Activated CD4-positive, alpha-beta T cell treated with anti-CD3 and anti-CD28 coated beads for 1 hour (primary cell): ENCODE measurements around the gene PCP4L1.
"Not testable (repeated sequence)": the region's sequence is repeated elsewhere in the genome, so short reads cannot be mapped to it uniquely, and the experiment has no call there.

Experiments used
- DNase-seq: peaks from one replicate; pipeline ENCODE4 v3.0.0-alpha.2; 2020

Gene PCP4L1

DNA sequence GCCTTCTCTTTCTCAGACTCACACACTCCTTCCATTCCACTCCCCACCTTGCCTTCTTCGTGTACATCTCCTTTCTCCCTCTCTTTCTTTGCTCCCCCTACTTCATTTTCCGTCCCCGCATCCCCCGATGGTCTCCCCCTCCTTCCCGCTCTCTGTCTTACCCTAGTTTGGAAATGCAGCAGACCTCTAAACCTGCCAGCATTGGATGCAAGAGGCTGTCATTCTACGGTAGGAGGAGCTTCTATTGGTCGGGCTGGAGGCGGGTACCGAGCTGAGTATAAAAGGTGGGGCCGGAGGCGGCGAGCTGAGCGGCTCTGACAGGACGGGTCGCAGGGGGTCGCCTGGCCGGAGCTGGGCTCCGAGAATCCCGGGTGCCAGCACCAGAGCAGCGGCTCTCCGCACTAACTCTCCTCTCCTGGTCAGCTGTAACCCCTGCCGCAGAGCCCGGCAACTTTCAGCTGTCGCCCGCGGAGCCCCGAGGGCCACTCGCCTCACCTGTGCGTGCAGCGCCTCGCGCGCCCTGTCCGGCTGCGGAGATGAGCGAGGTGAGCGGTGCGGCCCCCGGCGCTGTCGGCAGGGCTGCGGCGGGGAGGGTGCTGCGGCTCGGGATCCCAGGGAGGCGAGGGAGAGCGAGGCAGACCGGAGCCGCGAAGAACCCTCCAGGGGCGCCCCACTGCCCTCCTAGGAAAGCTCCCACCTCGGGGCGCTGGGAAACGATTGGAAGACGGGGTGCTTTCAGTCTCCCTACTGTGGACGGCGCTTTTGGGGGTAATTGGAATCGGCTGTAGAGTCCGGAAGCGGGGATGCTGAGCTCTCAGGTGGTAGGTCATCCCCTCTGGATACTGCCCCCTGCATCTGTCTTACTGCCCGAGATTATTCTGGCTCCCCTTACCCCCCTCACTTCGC is at the start of gene PCP4L1:
Gene PCP4L1 (plus strand): TSS at position 307 of the 906 bp plus-strand sequence. CDS start 230 bp downstream, at position 537.
- DNase-seq: peak; percentile 10

DNA sequence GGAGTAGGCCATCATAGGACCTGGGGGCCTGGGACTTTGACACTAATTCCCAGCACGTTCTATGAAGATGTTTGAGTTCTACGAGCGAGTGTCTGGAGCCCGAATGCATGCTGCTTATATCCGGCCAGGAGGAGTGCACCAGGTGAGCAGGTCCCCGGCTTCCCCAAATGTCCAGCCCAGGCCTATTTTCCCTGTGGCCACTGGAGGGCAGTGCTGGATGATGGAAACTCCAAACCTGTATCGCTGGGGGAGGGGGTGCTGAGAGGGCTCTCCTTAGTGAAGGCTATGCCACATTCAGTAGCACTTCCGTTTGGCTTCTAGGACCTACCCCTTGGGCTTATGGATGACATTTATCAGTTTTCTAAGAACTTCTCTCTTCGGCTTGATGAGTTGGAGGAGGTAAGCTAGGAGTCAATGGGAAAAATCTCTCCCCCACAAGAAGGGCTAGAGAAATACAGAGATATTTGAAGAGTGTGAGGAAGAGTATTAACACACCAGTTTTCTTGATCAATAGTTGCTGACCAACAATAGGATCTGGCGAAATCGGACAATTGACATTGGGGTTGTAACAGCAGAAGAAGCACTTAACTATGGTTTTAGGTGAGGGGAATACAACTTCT is 48.6 kb upstream of the PCP4L1 start:
- peak; percentile 54 for DNase-seq

DNA sequence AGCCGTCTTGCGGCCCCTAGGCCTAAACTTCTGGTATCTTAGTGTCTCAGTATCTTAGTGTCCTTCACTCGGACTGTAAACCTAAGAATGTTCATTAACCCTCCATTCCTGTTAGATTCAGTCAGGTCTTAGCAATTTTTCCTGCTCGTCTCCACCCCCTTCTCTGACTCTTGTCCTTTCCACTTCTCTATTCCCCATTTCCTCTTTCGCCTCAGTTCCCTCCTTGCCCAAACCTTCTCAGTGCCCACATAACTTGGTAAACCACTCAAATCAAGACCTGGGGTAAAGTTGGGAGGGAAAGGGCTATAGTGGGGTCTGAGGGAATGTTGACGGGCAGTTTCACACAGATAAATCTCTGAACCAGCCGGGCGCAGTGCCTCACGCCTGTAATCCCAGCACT is 44.2 kb upstream of the PCP4L1 start:
- DNase-seq: no peak

DNA sequence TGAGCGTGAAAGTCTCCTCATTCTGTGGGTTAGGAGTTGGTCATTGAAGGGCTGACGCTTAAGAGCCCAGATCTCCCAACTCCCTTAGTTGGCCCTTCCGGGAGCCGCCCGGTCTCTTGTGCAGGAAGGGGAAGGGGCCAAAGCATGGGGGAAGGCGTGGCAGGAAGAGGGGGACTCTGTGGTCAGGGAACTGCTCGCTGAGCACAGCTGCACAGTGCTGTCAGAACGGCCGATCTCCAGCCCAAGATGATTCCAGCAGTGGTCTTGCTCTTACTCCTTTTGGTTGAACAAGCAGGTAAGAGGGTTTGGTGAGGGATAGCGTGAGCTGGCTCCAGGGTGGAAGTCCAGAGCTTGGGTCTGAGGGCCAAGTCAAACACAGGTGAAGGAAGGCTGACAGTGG is 43.5 kb upstream of the PCP4L1 start, which contains the start of gene FCER1G:
Gene FCER1G (plus strand): TSS at position 220 of the 400 bp plus-strand sequence. CDS start 27 bp downstream, at position 247.
- DNase-seq: no peak

DNA sequence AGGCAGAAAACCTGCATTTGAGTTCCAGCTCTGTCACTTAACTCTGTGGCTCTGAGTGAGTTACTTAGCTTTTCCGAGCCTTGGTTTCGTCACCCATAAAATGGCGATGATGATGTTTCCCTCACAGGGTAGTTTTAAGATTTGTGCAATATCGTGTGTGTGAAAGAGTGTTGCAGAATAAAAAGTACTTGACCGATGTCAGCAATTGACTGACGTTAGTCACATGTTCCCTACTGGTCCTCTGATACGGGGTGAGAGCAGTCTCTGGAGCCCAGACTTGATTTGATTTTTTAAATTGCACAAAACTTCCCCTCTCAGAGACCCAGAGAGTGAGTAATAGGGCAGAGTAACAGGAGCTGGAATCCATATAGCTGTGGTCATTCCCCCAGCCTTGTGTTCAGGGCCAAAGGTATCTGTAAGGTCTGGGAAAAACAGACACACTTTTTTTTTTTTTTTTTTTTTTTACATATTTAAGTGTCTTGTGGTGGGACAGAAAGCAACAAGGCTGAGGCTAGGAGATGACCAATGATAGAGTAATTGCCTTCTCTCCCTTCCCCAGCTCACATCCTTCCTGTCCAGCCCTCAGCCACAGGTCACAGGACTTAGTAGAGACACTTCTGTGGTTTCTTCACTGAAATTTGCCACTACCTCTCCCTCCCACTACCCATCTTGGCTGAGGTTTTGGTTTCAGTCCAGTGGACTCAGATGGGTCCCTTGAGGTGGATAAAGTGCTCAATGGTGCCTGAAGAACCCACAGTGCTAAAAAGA is 41.4 kb upstream of the PCP4L1 start:
- no peak for DNase-seq

DNA sequence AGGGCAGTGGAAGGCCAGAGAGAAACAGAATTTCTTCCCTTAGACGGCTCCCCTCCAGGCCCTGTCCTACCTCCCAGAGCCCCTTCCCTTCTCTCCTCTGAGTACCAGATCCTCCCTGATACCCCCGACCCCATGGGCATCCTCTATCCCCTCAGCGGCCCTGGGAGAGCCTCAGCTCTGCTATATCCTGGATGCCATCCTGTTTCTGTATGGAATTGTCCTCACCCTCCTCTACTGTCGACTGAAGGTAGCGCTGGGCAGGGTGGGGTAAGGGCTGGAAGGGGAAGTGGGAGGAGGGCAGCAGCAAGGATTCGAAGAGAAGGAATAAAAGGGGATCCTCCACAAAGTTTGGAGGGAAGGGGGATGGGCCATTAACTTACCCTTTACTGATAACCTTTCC is 40.7 kb upstream of the PCP4L1 start:
- DNase-seq: no peak

DNA sequence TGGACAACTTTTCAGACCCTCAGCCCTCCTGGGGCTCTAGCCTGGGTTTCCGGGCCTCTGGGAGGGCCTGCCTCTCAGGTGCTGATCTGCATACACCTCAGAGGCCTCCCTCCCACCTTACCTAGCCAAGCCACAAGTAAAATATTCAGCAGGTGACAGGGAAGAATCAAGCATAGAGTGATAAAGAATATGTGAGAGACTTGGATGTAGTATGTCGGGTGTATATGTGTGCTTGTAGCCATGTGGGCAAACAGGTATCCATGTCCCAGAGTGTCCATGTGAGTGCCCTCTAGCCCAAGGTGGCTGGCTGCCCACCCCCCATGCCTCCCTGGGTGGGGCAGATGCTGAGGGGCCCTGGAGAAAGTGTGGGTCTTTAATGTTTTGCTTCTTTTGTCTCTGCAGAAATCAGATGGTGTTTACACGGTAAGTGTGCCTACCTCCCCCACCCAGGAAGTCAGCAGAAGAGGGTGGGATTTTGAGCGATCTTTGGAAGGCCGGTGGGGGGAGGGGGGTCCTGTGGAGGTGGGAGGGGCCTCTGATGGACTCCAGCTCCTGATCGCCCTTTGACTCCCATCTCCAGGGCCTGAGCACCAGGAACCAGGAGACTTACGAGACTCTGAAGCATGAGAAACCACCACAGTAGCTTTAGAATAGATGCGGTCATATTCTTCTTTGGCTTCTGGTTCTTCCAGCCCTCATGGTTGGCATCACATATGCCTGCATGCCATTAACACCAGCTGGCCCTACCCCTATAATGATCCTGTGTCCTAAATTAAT is 40.1 kb upstream of the PCP4L1 start:
- DNase-seq: no peak

DNA sequence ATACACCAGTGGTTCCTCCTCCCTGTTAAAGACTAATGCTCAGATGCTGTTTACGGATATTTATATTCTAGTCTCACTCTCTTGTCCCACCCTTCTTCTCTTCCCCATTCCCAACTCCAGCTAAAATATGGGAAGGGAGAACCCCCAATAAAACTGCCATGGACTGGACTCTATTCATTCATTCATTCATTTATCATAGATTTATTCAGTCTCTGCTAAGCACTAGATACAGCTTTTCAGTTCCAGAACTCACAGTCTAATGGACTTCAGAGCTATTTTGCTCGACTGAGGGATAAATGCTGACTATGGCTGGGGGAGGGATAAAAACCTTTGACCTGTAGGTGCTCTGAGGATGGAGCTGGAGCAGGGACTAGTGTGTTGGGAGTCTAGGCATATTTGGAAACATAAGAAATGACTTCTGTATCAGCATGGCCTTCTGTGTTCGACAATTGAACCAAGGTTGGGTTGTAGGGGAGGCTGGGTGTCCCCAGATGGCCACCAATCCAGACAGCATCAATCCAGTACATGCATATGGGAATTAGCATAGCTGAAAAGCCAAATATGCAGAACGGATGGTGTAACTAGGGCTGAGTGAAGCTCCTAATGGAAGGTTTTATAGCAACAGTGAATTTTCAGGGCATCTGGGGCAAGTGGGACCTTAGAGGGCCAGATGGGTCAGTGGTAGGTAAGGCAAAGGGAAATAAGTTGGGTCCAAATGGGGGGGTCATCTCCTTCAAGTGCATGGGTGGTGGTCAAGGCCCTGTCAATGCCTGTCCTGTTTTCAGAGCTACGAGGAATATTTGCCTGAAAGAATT is 39.3 kb upstream of the PCP4L1 start:
- no peak for DNase-seq

DNA sequence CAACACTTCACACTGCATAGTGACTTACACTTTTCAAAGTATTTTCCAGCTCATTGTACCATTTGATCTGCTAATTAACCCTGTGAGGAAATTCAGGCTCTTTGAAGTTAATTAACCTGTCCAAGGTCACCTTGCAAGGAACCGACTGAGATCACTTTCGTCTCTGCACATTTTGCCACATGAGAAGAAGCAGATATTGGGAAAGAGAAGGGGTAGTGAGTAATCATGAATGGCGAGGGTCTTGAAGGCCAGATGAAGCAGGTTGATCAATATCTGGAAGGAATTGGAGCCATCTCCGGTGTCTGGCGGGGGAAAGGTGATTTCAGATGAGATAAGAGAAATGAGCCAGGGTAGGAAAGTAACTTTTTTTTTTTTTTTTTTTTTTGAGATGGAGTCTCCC is 38.5 kb upstream of the PCP4L1 start:
- DNase-seq: no peak

DNA sequence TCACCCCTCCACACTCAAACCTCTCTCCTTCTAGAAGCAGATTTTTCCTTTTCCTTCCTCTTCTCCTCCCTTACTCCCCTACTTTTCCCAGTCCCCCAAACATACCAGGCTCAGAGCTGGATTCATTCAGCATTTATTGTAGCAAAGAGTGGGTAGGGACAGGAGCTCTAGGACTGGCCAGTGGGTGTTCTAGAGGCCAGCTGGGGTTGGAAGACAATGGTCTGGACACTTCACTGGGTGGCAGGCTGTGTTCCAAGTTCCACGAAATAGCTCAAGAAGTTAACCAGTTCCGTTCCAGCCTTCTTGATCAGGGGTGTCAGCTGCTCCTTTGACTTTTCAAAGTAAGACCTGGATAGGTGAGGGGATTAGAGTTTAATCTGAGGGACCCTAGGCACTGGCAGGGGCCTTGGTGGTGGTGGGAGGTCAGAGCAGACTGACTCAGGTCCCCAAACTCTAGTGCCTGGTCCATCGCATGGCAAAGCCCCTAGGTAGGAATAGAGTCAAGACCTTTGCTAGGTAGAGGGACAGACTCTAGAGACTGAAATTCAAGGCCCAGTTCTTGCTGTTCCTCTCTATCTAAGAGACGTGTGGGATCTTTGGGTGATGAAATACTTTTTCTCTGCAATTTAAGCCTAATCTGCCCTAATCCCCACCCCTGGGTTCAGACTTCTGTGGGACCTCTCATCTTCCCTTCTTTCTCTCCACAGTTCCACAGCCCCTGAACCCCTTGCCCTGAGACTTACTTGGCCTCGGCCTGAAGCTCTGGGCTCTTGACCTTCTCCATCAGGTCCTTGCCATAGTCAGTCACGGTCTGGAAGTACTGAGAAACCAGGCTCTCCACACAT is 36.1 kb upstream of the PCP4L1 start:
- no peak for DNase-seq

DNA sequence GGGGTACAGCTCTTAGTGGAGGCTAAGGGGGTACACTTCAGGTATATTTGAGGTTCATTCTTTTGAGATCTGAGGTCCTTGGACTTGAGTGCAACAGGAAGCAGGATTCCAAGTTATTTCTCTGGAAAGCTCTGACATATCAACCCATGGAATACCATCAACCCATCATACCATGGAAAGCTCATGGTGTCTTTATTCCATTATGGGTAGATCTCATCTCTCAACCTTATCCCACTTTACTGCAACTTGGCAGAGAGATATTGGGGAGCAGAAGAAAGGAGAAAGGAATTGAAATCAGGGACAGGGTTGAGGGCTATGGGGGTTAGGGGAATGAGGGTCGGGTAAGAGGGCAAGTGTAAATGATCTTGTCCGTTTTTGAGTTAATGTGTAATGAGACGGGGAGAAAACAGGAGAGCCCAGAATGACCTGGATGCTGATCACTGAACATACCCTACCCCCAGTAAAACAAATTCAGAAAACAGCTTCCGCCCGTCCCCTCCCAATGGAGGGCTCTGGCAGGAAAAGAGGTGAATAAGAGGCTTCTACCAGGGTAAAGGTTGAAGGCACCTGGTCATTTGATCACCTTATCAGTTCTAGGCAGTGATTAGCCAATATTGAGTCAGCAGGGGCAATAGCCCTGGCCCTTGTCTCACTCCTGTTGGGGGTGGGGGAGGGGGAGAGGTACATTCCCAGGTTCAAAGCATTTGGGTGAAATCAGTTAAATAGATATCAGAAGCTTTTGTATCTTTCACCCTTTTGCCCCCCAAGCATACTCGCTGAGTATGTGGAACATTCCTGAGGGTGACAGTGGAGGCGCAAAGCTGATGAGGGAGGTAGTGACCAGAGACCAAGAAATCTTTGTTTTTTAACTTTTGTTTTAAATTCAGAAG is 34.5 kb upstream of the PCP4L1 start:
- no peak for DNase-seq

DNA sequence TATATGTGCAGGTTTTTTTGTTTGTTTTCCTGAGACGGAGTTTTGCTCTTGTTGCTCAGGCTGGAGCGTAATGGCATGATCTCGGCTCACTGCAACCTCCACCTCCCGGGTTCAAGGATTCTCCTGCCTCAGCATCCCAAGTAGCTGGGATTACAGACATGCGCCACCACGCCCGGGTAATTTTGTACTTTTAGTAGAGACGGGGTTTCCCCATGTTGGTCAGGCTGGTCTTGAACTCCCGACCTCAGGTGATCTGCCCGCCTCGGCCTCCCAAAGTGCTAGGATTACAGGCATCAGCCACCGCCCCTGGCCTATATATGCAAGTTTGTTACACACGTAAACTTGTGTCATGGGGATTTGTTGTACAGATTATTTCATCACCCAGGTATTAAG is 33.9 kb upstream of the PCP4L1 start:
- DNase-seq: not testable (repeated sequence)

DNA sequence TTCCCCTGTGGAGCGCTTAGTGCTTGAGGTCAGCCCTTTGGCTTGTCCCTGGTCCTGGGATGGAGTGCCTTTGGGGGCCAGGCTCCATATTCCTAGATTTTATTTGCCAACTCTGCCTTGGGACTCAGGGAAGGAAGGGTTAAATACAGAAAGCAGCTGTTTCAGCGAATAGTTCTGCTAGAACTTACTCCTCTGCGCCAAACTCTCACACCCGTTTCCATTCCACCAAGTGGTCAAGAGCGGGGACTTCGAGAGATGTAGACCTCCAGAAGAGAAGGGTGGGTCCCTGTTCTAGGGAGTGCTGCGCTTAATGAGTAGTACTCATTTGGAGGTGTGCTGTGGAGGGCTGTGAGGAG is 33.4 kb upstream of the PCP4L1 start:
- DNase-seq: no peak

DNA sequence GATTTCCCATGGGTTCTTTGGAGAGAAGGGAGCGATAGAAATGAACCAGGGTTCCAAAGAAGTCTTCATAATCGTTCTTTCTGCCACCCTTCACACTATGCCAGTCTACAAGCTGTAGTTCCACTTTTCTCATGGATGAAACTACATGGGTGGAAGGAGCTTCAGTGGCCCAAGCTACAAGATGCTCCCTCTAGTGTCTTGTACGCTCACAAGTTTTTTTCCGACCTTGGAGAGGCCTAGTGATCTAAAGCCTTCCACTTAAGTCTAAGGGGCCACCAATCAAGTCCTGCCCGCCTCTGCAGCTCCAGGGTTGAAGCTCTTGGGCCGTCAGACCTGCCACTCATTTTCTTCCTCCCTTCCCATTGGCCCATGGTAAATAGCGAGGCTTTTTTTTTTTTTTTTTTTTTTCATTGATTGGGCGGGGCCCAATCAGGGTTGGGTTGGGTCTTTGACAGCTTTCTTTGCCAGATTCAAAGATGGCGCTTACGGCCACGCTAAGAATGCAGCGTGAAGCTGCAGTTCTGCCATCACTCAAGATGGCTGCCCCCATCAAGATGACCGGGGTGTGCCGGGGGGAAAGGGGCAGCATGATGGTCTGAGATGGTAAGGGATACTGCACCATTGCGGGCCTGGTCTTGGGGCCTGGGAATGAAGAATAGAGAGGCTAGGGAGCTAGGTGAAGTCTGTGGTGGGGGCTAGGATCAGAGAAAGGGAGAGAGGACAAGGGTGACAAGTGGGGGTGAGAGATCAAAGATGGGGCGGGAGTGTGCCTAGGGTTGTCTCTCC is 32.8 kb upstream of the PCP4L1 start, which contains the start of gene TOMM40L:
Gene TOMM40L (plus strand): TSS at position 527 of the 786 bp plus-strand sequence. CDS start 430 bp downstream, outside the sequence.
- peak; percentile 81 for DNase-seq

DNA sequence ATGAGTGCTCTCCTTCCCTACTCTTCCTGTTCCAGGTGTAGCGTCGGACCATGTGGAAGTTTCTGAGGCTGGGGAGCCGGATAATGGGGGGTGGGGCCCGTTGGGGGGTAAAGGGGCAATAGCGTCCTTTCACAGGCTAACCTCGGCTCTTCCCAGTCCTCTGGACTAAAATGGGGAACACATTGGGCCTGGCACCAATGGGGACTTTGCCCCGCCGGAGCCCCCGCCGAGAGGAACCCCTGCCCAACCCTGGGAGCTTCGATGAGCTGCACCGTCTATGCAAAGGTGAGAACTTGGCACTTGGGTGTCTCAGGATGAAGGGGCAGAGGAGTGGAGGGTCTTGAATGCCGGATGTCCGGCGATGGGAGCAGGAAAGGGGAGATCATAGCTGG is 32.2 kb upstream of the PCP4L1 start:
- no peak for DNase-seq

DNA sequence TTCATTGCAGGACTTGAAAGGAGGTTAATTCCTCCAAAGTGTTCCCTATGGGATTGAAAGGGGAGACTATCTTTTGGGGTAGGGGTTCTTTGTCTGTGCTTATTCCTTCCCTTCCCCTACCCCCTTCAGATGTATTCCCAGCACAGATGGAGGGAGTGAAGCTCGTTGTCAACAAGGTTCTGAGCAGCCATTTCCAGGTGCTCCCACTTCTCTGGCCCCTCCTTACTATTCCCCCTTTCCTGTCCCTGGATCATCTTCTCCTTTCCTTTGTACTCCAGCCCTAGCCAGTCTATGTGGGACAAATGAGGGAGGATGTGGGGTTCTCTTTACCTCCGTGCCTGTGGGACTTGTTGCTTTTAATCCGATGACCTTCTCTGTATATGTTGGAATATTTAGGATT is 31.8 kb upstream of the PCP4L1 start:
- DNase-seq: no peak

DNA sequence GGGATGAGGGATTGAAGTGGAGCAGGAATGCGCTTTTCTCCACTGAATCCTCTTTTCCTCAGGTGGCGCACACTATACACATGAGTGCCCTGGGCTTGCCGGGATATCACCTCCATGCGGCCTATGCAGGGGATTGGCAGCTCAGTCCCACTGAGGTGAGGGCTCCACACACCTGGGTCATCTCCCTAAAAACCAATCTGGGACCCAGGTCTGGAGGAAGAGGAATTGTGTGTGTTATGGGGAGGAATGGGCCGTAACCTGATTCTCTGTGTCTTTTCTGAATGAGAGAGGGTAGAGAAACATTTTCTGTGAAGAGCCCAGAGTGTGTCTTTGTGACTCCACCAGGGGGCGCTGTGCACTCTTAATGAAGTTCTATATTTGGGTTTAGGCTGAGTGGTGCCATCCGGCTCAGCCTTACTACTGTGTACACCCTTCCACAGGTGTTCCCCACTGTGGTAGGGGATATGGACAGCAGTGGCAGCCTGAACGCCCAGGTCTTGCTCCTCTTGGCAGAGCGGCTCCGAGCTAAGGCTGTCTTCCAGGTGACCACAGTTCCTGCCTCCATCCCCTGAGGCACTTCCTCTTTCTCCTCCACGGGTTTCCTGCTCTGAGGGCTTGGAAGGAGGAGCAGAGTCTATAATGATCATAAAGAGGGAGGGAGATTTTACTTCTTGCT is 31.2 kb upstream of the PCP4L1 start:
- peak; percentile 81 for DNase-seq

DNA sequence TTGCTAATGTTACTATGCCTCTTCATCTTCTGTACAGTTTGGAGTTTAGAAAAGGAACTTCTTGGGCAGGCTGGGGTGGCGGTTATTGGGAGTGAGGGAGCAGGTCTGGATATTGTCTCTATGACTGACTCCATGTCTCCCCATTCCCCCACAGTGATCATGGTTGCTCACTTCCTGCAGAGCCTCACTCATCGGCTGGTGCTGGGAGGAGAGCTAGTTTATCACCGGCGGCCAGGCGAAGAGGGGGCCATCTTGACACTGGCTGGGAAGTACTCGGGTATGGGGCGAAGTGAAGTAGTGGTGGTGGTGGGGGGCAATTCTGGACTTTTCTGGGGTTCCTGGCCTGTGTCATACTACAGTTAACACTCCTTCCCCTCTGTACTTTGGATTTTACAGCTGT is 30.5 kb upstream of the PCP4L1 start:
- no peak for DNase-seq
